ENCODE results near the gene TIMM44. TPM values are rescaled to one million over a fixed set of nuclear protein-coding genes. Genes with fewer than 3 reads are reported as not detected.

TIMM44 gene
- total and polyA plus RNA-seq, 4 donors, result 38.4 to 75.8 (median 53.0) TPM

GRCh38 chr19:7910321-7911161 is 32.9 kb downstream of the TIMM44 start:
- peaks cover 0 to 22% (median 0%) of the 10 kb centered on the region in 4 donors for H3K9me3 ChIP-seq (ENCODE audit: control insufficient read depth in 4 of 4, insufficient read depth in 3 of 4, low read length in 3 of 4)
- no peak for DNase-seq

GRCh38 chr19:7909471-7910067 is 33.9 kb downstream of the TIMM44 start:
- peaks cover 9 to 55% (median 11%) of the 10 kb centered on the region in 4 donors for H3K36me3 ChIP-seq (ENCODE audit: control insufficient read depth in 4 of 4, insufficient read depth in 4 of 4, low read length in 4 of 4)
- DNase-seq (no peak), ATAC-seq (ENCODE audit: insufficient read depth, low FRiP score) (no peak)
- peaks cover 0 to 20% (median 0%) of the 10 kb centered on the region in 4 donors for H3K9me3 ChIP-seq (ENCODE audit: control insufficient read depth in 4 of 4, insufficient read depth in 3 of 4, low read length in 3 of 4)
- H3K27me3 ChIP-seq (ENCODE audit: control insufficient read depth in 3 of 3, insufficient read depth in 3 of 3, low read length in 2 of 3), result peaks cover 0 to 2% (median 1%) of the 10 kb centered on the region in 3 donors
- WGBS, 2 donors, result 96 to 98% methylated on average over 21 of the region's 21 CpGs
- no peak overlapping the region for H3K9ac ChIP-seq (ENCODE audit: insufficient read depth in 1 of 2, low read length in 2 of 2)
- TF ChIP-seq CTCF (IDR thresholded peaks at IDR 0.05; ENCODE audit: control extremely low read depth, extremely low read depth), result no peak
- peaks cover 0 to 21% (median 6%) of the 10 kb centered on the region in 5 donors for H3K4me1 ChIP-seq (ENCODE audit: control insufficient read depth in 5 of 5, insufficient read depth in 5 of 5, low read length in 5 of 5)
- H3K4me3 ChIP-seq, result no peak overlapping the region
- H3K27ac ChIP-seq (ENCODE audit: low read depth in 1 of 2, low read length in 1 of 2), result no peak overlapping the region

More at GRCh38 chr19:7910321-7911161, 32.9 kb downstream of the TIMM44 start:
- no peak for TF ChIP-seq CTCF (IDR thresholded peaks at IDR 0.05; ENCODE audit: control extremely low read depth, extremely low read depth)
- 94% methylated on average over 54 of the region's 54 CpGs for WGBS, 2 donors
- H3K27me3 ChIP-seq (ENCODE audit: control insufficient read depth in 3 of 3, insufficient read depth in 3 of 3, low read length in 2 of 3), result peaks cover 0 to 11% (median 8%) of the 10 kb centered on the region in 3 donors
- no peak overlapping the region for H3K9ac ChIP-seq (ENCODE audit: insufficient read depth in 1 of 2, low read length in 2 of 2)
- H3K4me1 ChIP-seq (ENCODE audit: control insufficient read depth in 5 of 5, insufficient read depth in 5 of 5, low read length in 5 of 5), result peaks cover 0 to 14% (median 0%) of the 10 kb centered on the region in 5 donors
- peaks cover 9 to 55% (median 11%) of the 10 kb centered on the region in 4 donors for H3K36me3 ChIP-seq (ENCODE audit: control insufficient read depth in 4 of 4, insufficient read depth in 4 of 4, low read length in 4 of 4)
- no peak for ATAC-seq (ENCODE audit: insufficient read depth, low FRiP score)
- no peak overlapping the region for H3K4me3 ChIP-seq
- H3K27ac ChIP-seq (ENCODE audit: low read depth in 1 of 2, low read length in 1 of 2), result no peak overlapping the region

GRCh38 chr19:7908742-7909461 is 34.6 kb downstream of the TIMM44 start:
- Histone ChIP-seq H3K4me3 (no peak overlapping the region), H3K9ac (ENCODE audit: insufficient read depth in 1 of 2, low read length in 2 of 2) (no peak overlapping the region), H3K27ac (ENCODE audit: low read depth in 1 of 2, low read length in 1 of 2) (no peak overlapping the region), H3K9me3 (ENCODE audit: control insufficient read depth in 4 of 4, insufficient read depth in 3 of 4, low read length in 3 of 4) (peaks cover 0 to 18% (median 0%) of the 10 kb centered on the region in 4 donors), H3K27me3 (ENCODE audit: control insufficient read depth in 3 of 3, insufficient read depth in 3 of 3, low read length in 2 of 3) (no peaks in the 10 kb centered on the region), H3K4me1 (ENCODE audit: control insufficient read depth in 5 of 5, insufficient read depth in 5 of 5, low read length in 5 of 5) (peaks cover 0 to 22% (median 6%) of the 10 kb centered on the region in 5 donors), H3K36me3 (ENCODE audit: control insufficient read depth in 4 of 4, insufficient read depth in 4 of 4, low read length in 4 of 4) (peaks cover 9 to 55% (median 11%) of the 10 kb centered on the region in 4 donors)
- DNase-seq (no peak), ATAC-seq (ENCODE audit: insufficient read depth, low FRiP score) (no peak)
- WGBS, 2 donors, result 91 to 93% methylated on average over 19 of the region's 19 CpGs
- TF ChIP-seq CTCF (IDR thresholded peaks at IDR 0.05; ENCODE audit: control extremely low read depth, extremely low read depth), result no peak

Measured in lung (tissue), 12 donors.